HAP-1 (cell line): ENCODE measurements around the gene FOXI1.

ENCODE experiments used
- DNase-seq, 2 experiments: peaks; one replicate each; pipeline ENCODE4 v3.0.0-alpha.2; 2016 to 2020; ENCODE audit warnings: low spot score in 2 of 2
- H3K27me3 ChIP-seq: fragments of 250-450 bp; sonication (Bioruptor Pico); 2 replicates; pipeline ENCODE4 v1.5.1; 2020; ENCODE audit warnings: low read depth, mild to moderate bottlenecking, moderate library complexity
- H3K36me3 ChIP-seq: fragments of 250-450 bp; sonication (Bioruptor Pico); replicated peaks from 2 replicates; pipeline ENCODE4 v1.5.1; 2020; ENCODE audit warnings: mild to moderate bottlenecking
- H3K4me1 ChIP-seq: fragments of 250-450 bp; sonication (Bioruptor Pico); 2 replicates; pipeline ENCODE4 v1.5.1; 2020; ENCODE audit warnings: mild to moderate bottlenecking
- H3K4me3 ChIP-seq: fragments of 250-450 bp; sonication (Bioruptor Pico); 2 replicates; pipeline ENCODE4 v1.5.1; 2020; ENCODE audit warnings: mild to moderate bottlenecking, moderate library complexity
- H3K9me3 ChIP-seq: fragments of 250-450 bp; sonication (Bioruptor Pico); 2 replicates; pipeline ENCODE4 v1.5.1; 2020; ENCODE audit warnings: mild to moderate bottlenecking, moderate library complexity
- in situ Hi-C: fragments of 300-500 bp; cut with MboI; formaldehyde crosslinking; loops from 3 replicates; pipeline ENCODE4 v1.14.3; 2020; ENCODE audit warnings: low sequenced_read_pairs, inconsistent platforms, mixed read lengths

The FOXI1 gene

GRCh38 chr5:170142196-170142595 is 36.5 kb downstream of the FOXI1 start:
- Histone ChIP-seq H3K9me3 (no peaks in the 10 kb centered on the region), H3K4me1 (no peaks in the 10 kb centered on the region), H3K4me3 (no peak overlapping the region), H3K36me3 (no peaks in the 10 kb centered on the region), H3K27me3 (no peaks in the 10 kb centered on the region)
- DNase-seq, result no peak
- in situ Hi-C loops, result no loop called here

- in situ Hi-C loops, result no loop called here
- Histone ChIP-seq H3K36me3 (no peaks in the 10 kb centered on the region), H3K27me3 (no peaks in the 10 kb centered on the region), H3K4me3 (no peak overlapping the region), H3K4me1 (peaks cover 5% of the 10 kb centered on the region), H3K9me3 (no peaks in the 10 kb centered on the region)
- DNase-seq, result no peak
Observed at GRCh38 chr5:170143091-170143490, 37.4 kb downstream of the FOXI1 start.

- Histone ChIP-seq H3K9me3 (no peaks in the 10 kb centered on the region), H3K4me3 (no peak overlapping the region), H3K36me3 (no peaks in the 10 kb centered on the region), H3K4me1 (peaks cover 8% of the 10 kb centered on the region), H3K27me3 (no peaks in the 10 kb centered on the region)
- no peak for DNase-seq
- in situ Hi-C loops, result no loop called here
Observed at GRCh38 chr5:170143710-170144109, 38.0 kb downstream of the FOXI1 start.

GRCh38 chr5:170144286-170145023 is 38.8 kb downstream of the FOXI1 start:
- Histone ChIP-seq H3K4me3 (no peak overlapping the region), H3K4me1 (peaks cover 8% of the 10 kb centered on the region), H3K27me3 (no peaks in the 10 kb centered on the region), H3K9me3 (no peaks in the 10 kb centered on the region), H3K36me3 (no peaks in the 10 kb centered on the region)
- in situ Hi-C loops, result no loop called here
- DNase-seq, result no peak

GRCh38 chr5:170145462-170145861 is 39.8 kb downstream of the FOXI1 start:
- no peak overlapping the region for H3K4me3 ChIP-seq
- H3K4me1 ChIP-seq, result peaks cover 8% of the 10 kb centered on the region
- DNase-seq, result no peak
- H3K27me3 ChIP-seq, result no peaks in the 10 kb centered on the region
- no peaks in the 10 kb centered on the region for H3K36me3 ChIP-seq
- no peaks in the 10 kb centered on the region for H3K9me3 ChIP-seq
- in situ Hi-C loops, result no loop called here

- Histone ChIP-seq H3K27me3 (no peaks in the 10 kb centered on the region), H3K36me3 (no peaks in the 10 kb centered on the region), H3K9me3 (no peaks in the 10 kb centered on the region), H3K4me3 (no peak overlapping the region), H3K4me1 (peaks cover 20% of the 10 kb centered on the region)
- DNase-seq, result no peak
- in situ Hi-C loops, result no loop called here
Observed at GRCh38 chr5:170147051-170147752, 41.5 kb downstream of the FOXI1 start.

- no peaks in the 10 kb centered on the region for H3K36me3 ChIP-seq
- peak; percentile 46 to 55 for DNase-seq
- H3K4me1 ChIP-seq, result peaks cover 20% of the 10 kb centered on the region
- H3K9me3 ChIP-seq, result no peaks in the 10 kb centered on the region
- no peak overlapping the region for H3K4me3 ChIP-seq
- in situ Hi-C loops, result no loop called here
- H3K27me3 ChIP-seq, result no peaks in the 10 kb centered on the region
Observed at GRCh38 chr5:170147753-170148264, 42.1 kb downstream of the FOXI1 start.

GRCh38 chr5:170148430-170149205 is 42.9 kb downstream of the FOXI1 start:
- Histone ChIP-seq H3K9me3 (no peaks in the 10 kb centered on the region), H3K27me3 (no peaks in the 10 kb centered on the region), H3K4me3 (no peak overlapping the region), H3K4me1 (peaks cover 20% of the 10 kb centered on the region), H3K36me3 (no peaks in the 10 kb centered on the region)
- DNase-seq, result no peak
- in situ Hi-C loops, result no loop called here

- in situ Hi-C loops, result no loop called here
- H3K4me3 ChIP-seq, result no peak overlapping the region
- no peaks in the 10 kb centered on the region for H3K27me3 ChIP-seq
- no peaks in the 10 kb centered on the region for H3K9me3 ChIP-seq
- H3K36me3 ChIP-seq, result no peaks in the 10 kb centered on the region
- no peak for DNase-seq
- peaks cover 20% of the 10 kb centered on the region for H3K4me1 ChIP-seq
Observed at GRCh38 chr5:170149206-170149515, 43.5 kb downstream of the FOXI1 start.

GRCh38 chr5:170150713-170151096 is 45.0 kb downstream of the FOXI1 start:
- DNase-seq, result no peak
- Histone ChIP-seq H3K27me3 (no peaks in the 10 kb centered on the region), H3K4me3 (no peak overlapping the region), H3K4me1 (peaks cover 20% of the 10 kb centered on the region), H3K36me3 (no peaks in the 10 kb centered on the region), H3K9me3 (no peaks in the 10 kb centered on the region)
- in situ Hi-C loops, result no loop called here

GRCh38 chr5:170151097-170151831 is 45.6 kb downstream of the FOXI1 start:
- in situ Hi-C loops, result no loop called here
- Histone ChIP-seq H3K4me3 (no peak overlapping the region), H3K36me3 (no peaks in the 10 kb centered on the region), H3K9me3 (no peaks in the 10 kb centered on the region), H3K27me3 (no peaks in the 10 kb centered on the region), H3K4me1 (peaks cover 20% of the 10 kb centered on the region)
- DNase-seq, result peak; percentile 64 to 72

- H3K4me3 ChIP-seq, result no peak overlapping the region
- H3K4me1 ChIP-seq, result peaks cover 17% of the 10 kb centered on the region
- no peaks in the 10 kb centered on the region for H3K9me3 ChIP-seq
- no peaks in the 10 kb centered on the region for H3K27me3 ChIP-seq
- in situ Hi-C loops, result no loop called here
- no peak for DNase-seq
- H3K36me3 ChIP-seq, result no peaks in the 10 kb centered on the region
Observed at GRCh38 chr5:170152767-170153166, 47.1 kb downstream of the FOXI1 start.

- H3K27me3 ChIP-seq, result no peaks in the 10 kb centered on the region
- H3K9me3 ChIP-seq, result no peaks in the 10 kb centered on the region
- peaks cover 12% of the 10 kb centered on the region for H3K4me1 ChIP-seq
- H3K36me3 ChIP-seq, result no peaks in the 10 kb centered on the region
- in situ Hi-C loops, result no loop called here
- DNase-seq, result no peak
- no peak overlapping the region for H3K4me3 ChIP-seq
Observed at GRCh38 chr5:170154297-170154696, 48.6 kb downstream of the FOXI1 start.
